ENCODE data around the gene ART4. TPM values are rescaled to one million over a fixed set of nuclear protein-coding genes. Genes with fewer than 3 reads are reported as not detected.

The ART4 gene
- total RNA-seq, 1 donor from 2014 or later, result not detected

Other genes with a start within 250 kb of the ART4 start
- not detected in 2 replicates for gene GUCY2C, start 146.9 kb downstream of the ART4 start, total RNA-seq
- gene WBP11, start 40.0 kb downstream of the ART4 start, total RNA-seq, result 81.5 and 87.4 TPM in 2 replicates
- 1.3 and 1.5 TPM in 2 replicates for gene C12orf60, start 39.9 kb downstream of the ART4 start, total RNA-seq
- not detected in 2 replicates for gene SMCO3, start 29.3 kb downstream of the ART4 start, total RNA-seq
- gene MGP, start 42.3 kb upstream of the ART4 start, total RNA-seq, result 0.27 TPM in 1 of 2 replicates, not detected in the other
- gene ERP27, start 95.0 kb upstream of the ART4 start, total RNA-seq, result 12.2 and 13.3 TPM in 2 replicates
- 1,650 and 1,655 TPM in 2 replicates for gene ARHGDIB, start 118.1 kb upstream of the ART4 start, total RNA-seq
- not detected in 2 replicates for gene PDE6H, start 129.5 kb upstream of the ART4 start, total RNA-seq

Data from T-helper 2 cell treated with Interferon-gamma antibody and Interleukin-4, amounts not matched to agents 100 ng/mL and 5 ng/mL, for 36 hours (primary cell).